ENCODE data around the gene FER. TPM values are rescaled to one million over a fixed set of nuclear protein-coding genes. Genes with fewer than 3 reads are reported as not detected.

FER gene
- total and polyA plus RNA-seq, 10 of the 15 experiments (the other 5 are each of a cell fraction or from before 2014, with no cell fraction given): 4.4 to 19.1 (median 9.6) TPM

DNA sequence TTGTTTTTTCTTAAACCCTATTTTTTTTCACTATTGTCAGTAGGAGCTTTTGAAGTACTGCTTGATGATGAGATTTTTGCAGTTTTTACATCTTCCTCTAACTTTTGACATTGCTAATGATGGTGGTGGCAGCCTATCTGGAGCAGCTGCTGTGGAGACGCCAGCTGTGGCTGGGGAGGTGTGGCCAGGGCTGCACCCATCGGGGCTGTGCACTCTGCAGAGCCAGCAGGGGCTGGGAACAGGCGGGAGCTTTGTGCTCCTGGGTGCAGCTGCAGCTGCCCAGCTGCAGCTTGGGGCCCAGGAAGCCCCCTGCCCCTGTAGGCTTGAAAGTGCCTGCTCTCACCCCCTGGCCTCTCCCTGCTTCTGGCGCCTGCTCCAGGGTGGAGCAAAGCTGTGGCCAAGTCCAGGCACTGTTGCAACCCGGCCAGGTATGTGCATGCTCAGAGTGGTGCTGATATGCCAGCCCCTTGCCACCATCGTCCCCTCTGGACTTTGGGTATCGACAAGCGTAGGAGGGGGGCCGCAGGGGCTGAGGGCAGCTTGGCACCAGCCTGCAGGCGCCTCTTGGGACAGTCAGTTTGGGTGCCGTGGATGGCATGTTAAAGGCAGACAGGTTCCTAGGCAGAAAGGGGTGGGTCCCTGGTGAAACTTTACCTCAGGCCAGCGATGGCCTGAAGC, 39.2 kb downstream of the FER start:
- Histone ChIP-seq H3K36me3 (ENCODE audit: control insufficient read depth in 2 of 2, insufficient read depth in 2 of 2, low read length in 1 of 2) (peaks cover 0 to 4% of the 10 kb centered on the region in 2 experiments; a peak in 2 of 4 replicates), H3K79me2 (ENCODE audit: control insufficient read depth, insufficient read depth, low read length) (no peaks in the 10 kb centered on the region), H4K20me1 (ENCODE audit: control insufficient read depth, insufficient read depth) (no peaks in the 10 kb centered on the region), H3K4me1 (ENCODE audit: control insufficient read depth, insufficient read depth, low read length) (no peaks in the 10 kb centered on the region), H3K9ac (ENCODE audit: control insufficient read depth, insufficient read depth, low read length) (no peak overlapping the region), H3K4me3 (no peak overlapping the region), H3K9me3 (replicated peaks; ENCODE audit: control insufficient read depth, insufficient read depth, low read length) (peaks cover 13% of the 10 kb centered on the region; the same call in 2 of the 3 replicates), H3K4me2 (ENCODE audit: control insufficient read depth, insufficient read depth) (no peak overlapping the region), H3K27me3 (replicated peaks in 1 of 2; ENCODE audit: control insufficient read depth in 2 of 2, insufficient read depth in 2 of 2, low read length in 1 of 2) (no peaks in the 10 kb centered on the region), H2AFZ (ENCODE audit: control insufficient read depth, low read depth, low read length) (no peak overlapping the region), H3K27ac (ENCODE audit: control insufficient read depth, insufficient read depth) (no peak overlapping the region)
- POLR2A ChIA-PET: no interaction called here
- WGBS (ENCODE audit: insufficient coverage, insufficient replicate concordance, low lambda C conversion rate, missing lambda C conversion rate): 90% methylated on average over 12 of the region's 12 CpGs
- BruUV-seq (replicated peaks): no TSS peak
- TF ChIP-seq ZNF274 (IDR thresholded peaks at IDR 0.05; ENCODE audit: insufficient read depth, insufficient read length) (no peak), SP1 (IDR thresholded peaks at IDR 0.05; ENCODE audit: low read depth, low read length) (no peak), SMARCA5 (IDR thresholded peaks at IDR 0.05) (no peak), GATAD2B (conservative IDR thresholded peaks at IDR 0.05; ENCODE audit: low read depth) (no peak), GABPA (IDR thresholded peaks at IDR 0.05; ENCODE audit: low read depth) (no peak), ZSCAN29 (IDR thresholded peaks at IDR 0.05) (no peak), YY1 (IDR thresholded peaks at IDR 0.05; ENCODE audit: low read depth, low read length) (no peak), ZBTB4 (CRISPR knock-in tag; IDR thresholded peaks at IDR 0.05) (no peak), SMAD1 (IDR thresholded peaks at IDR 0.05; ENCODE audit: low read depth, partially characterized antibody) (no peak), MEF2A (IDR thresholded peaks at IDR 0.05; ENCODE audit: insufficient read depth, low read depth, low read length) (no peak), BACH1 (IDR thresholded peaks at IDR 0.05; ENCODE audit: borderline replicate concordance) (no peak)
- TF ChIP-seq, protein P1, sequence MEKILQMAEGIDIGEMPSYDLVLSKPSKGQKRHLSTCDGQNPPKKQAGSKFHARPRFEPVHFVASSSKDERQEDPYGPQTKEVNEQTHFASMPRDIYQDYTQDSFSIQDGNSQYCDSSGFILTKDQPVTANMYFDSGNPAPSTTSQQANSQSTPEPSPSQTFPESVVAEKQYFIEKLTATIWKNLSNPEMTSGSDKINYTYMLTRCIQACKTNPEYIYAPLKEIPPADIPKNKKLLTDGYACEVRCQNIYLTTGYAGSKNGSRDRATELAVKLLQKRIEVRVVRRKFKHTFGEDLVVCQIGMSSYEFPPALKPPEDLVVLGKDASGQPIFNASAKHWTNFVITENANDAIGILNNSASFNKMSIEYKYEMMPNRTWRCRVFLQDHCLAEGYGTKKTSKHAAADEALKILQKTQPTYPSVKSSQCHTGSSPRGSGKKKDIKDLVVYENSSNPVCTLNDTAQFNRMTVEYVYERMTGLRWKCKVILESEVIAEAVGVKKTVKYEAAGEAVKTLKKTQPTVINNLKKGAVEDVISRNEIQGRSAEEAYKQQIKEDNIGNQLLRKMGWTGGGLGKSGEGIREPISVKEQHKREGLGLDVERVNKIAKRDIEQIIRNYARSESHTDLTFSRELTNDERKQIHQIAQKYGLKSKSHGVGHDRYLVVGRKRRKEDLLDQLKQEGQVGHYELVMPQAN (conservative IDR thresholded peaks at IDR 0.05): no peak
- intact Hi-C loops (cut with micrococcal nuclease; ENCODE audit: unreplicated experiment): no loop called here
- DNase-seq (ENCODE audit: low read depth, low spot score) (no peak), FAIRE-seq (no peak), ATAC-seq (no peak)
- SMC1A ChIA-PET (ENCODE audit: uncharacterized antibody, unreplicated experiment): interaction anchor here (1.1 kb wide), 1 partner anchor 106 kb away, joined by 4 read pairs; no protein-coding TSS in a partner anchor
- RAD21 ChIA-PET (ENCODE audit: unreplicated experiment): no interaction called here
- CTCF ChIA-PET: no interaction called here
- in situ Hi-C loops (cut with MboI): no loop called here
